HG03565 (cell line): ENCODE data around the gene CEP85L.
A peak's percentile ranks its signal among the peaks of the same experiment; 100 is the strongest.

Experiments used
- ATAC-seq: cut with Tn5 transposase; IDR thresholded peaks from one replicate; pipeline ENCODE4 v1.9.1; 2021; ENCODE audit warnings: mild to moderate bottlenecking, moderate library complexity; ENCODE audit not compliant: unreplicated experiment

Gene CEP85L

GRCh38 chr6:118661831-118662230, 10.4 kb upstream of the CEP85L start:
- ATAC-seq: no peak

GRCh38 chr6:118660218-118660569, 8.8 kb upstream of the CEP85L start:
- ATAC-seq: no peak

- ATAC-seq: no peak
Measured at GRCh38 chr6:118659513-118660217, 8.3 kb upstream of the CEP85L start.

DNA sequence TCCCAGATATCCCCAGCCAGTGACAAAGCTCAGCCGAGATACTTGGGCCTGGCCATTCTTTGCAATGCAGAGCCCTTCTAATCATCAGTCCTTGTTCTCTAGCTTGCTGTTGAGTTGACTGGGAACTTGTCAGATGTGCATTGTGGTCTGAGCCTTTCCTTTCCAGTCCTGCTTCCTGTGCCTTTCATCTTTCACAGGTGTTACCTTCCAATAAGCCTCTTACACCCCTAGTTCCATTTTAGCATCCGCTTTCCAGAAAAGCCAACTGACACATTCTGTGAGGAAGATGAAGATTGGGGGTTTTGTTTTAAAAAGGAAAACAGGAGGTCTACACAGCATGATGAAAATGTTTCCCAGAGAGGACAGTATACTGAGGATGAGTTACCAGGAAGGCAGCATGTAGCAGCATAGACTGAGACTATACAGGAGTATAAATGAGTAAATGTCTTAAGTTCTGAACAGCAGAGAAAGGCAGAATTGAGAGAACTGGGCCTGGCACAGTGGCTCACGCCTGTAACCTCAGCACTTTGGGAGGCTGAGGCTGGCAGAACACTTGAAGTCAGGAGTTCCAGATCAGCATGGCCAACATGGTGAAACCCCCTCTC, 5.6 kb upstream of the CEP85L start:
- ATAC-seq: no peak

- ATAC-seq: no peak
Measured at GRCh38 chr6:118652051-118652615, 742 bp upstream of the CEP85L start.

- ATAC-seq: peak; percentile 24
Measured at GRCh38 chr6:118650582-118651281, 659 bp downstream of the CEP85L start.

- ATAC-seq: no peak
Measured at GRCh38 chr6:118649918-118650581, 1.3 kb downstream of the CEP85L start.

DNA sequence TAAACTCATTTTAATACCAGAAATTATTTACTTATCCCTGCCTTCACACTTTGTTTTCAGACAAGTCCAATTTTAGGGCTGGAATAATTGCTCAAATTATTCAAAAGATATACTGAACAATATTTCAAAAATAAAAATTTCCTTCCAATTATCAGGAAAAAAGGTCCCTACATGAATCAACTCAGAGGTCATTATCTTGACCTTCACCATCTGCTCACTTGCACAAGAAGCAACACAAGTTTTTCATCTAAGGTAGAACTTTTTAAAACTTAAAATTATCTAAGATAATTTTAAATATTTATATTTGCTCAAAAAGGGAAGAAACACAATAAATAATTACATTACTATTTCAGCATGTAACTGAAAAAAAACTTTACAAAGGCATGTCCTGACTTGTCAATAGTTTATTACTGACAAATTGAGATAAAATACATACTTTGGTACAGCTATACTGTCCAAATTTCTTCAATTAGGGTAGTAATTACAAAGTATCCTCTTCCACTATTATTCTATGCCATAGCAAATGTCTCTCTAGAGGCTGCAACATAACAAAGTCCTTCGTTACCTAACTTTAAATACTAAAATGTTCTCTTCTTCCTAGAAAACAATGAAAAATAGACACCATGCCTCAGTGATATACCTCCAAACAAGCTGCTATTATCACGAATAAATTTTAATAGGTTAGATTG, 2.4 kb downstream of the CEP85L start:
- ATAC-seq: no peak

- no peak for ATAC-seq
Measured at GRCh38 chr6:118646977-118647376, 4.4 kb downstream of the CEP85L start.

DNA sequence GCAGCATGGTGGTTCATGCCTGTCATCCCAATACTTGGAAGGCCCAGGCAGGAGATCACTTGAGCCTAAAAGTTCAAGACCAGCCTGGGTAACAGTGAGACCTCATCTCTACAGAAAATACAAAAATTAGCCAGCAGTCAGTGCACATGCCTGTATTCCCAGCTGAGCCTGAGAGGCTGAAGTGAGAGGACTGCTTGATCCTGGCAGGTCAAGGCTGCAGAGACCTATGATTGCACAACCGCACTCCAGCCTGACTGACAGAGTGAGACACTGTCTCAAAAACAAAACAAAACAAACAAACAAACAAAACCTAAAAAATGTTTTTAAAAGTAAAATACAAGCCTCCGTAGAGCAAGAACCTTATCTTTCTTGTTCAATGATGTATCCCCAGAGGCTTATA, 6.0 kb downstream of the CEP85L start:
- no peak for ATAC-seq

- ATAC-seq: no peak
Measured at GRCh38 chr6:118644007-118644406, 7.4 kb downstream of the CEP85L start.

GRCh38 chr6:118641042-118641441, 10.3 kb downstream of the CEP85L start:
- no peak for ATAC-seq

GRCh38 chr6:118639054-118639964, 12.1 kb downstream of the CEP85L start:
- peak; percentile 89 for ATAC-seq

GRCh38 chr6:118638288-118638687, 13.1 kb downstream of the CEP85L start:
- no peak for ATAC-seq

DNA sequence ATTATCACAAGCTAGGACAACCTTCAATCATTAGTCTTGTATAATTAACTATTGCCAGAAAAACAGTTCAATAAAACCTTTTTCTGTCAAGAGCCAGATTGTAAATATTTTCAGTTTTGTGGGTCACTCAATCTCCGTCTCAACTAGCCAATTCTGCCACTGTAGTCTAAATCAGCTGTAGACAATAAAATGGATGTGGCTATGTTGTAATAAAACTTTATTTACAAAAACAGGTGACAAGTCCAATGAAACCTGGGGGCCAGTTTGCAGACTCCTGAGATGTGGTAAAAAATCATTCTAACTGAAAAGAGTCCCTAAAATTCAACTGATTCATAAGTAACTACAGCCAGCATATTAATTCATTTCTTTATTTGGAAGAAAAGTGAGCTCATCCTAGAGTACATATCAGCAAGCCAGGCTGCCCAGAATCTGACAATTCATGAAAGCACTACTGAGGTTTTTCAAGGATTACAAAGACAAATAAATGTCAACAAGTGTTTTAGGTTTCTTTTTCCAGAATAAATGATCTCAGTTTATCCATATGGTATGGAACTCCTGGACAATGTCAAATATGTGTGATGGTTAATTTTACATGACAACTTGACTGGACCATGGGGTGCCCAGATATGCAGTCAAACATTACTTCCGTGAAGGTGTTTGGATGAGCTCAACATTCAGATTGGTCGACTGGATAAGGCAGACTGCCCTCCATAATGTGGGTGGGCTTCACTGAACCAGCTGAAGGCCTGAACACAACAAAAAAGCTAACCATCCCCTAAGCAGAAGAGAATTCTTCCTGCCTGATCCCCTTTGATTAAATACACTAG, 15.3 kb downstream of the CEP85L start:
- ATAC-seq: no peak

- no peak for ATAC-seq
Measured at GRCh38 chr6:118632359-118632758, 19.0 kb downstream of the CEP85L start.

DNA sequence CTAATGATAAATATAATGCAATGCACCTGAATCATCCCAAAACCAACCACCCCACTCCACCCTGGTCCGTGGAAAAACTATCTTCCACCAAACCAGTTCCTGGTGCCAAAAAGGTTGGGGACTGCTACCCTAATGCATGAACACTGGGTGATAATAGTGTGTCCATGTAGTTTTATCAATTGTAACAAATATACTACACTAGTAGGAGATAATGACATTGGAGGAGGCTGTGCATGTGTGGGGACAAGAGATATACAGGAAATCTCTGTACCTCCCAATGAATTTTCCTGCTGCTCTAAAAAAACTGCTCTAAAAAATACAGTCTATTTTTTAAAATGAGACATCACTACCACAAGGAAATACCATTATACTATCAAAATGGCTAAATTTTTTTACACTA, 20.5 kb downstream of the CEP85L start:
- ATAC-seq: no peak

- no peak for ATAC-seq
Measured at GRCh38 chr6:118630067-118630466, 21.3 kb downstream of the CEP85L start.

- no peak for ATAC-seq
Measured at GRCh38 chr6:118627724-118628123, 23.7 kb downstream of the CEP85L start.
